Measurements from ENCODE around the gene ARSB. TPM values are rescaled to one million over a fixed set of nuclear protein-coding genes. Genes with fewer than 3 reads are reported as not detected.

Gene ARSB
- total RNA-seq, 2 experiments from 2014 or later, result 7.6 to 8.0 TPM

GRCh38 chr5:78829811-78830527 lies 155.1 kb downstream of the ARSB start:
- no peaks in the 10 kb centered on the region for H3K4me1 Mint-ChIP-seq

GRCh38 chr5:78827725-78828124 lies 157.4 kb downstream of the ARSB start:
- ATAC-seq (no peak), DNase-seq (no peak)
- Mint-ChIP-seq H3K9me3 (ENCODE audit: low read depth) (no peaks in the 10 kb centered on the region), H3K4me3 (no peak overlapping the region), H3K36me3 (ENCODE audit: low read depth) (peaks cover 2% of the 10 kb centered on the region), H3K27me3 (no peaks in the 10 kb centered on the region), H3K27ac (no peak overlapping the region), H3K4me1 (no peaks in the 10 kb centered on the region)
- ChIA-PET POLR2A (no interaction called here), CTCF (no interaction called here)
- intact Hi-C loops (cut with DNase I, micrococcal nuclease), result no loop called here

More at GRCh38 chr5:78829811-78830527, 155.1 kb downstream of the ARSB start:
- Mint-ChIP-seq H3K27me3 (no peaks in the 10 kb centered on the region), H3K27ac (no peak overlapping the region), H3K4me3 (no peak overlapping the region), H3K36me3 (ENCODE audit: low read depth) (peaks cover 6% of the 10 kb centered on the region), H3K9me3 (ENCODE audit: low read depth) (no peaks in the 10 kb centered on the region)
- CTCF ChIA-PET, result no interaction called here
- intact Hi-C loops (cut with DNase I, micrococcal nuclease), result no loop called here
- DNase-seq (no peak), ATAC-seq (no peak)
- POLR2A ChIA-PET, result no interaction called here

- intact Hi-C loops (cut with DNase I, micrococcal nuclease), result no loop called here
- Mint-ChIP-seq H3K27me3 (no peaks in the 10 kb centered on the region), H3K27ac (no peak overlapping the region), H3K9me3 (ENCODE audit: low read depth) (no peaks in the 10 kb centered on the region), H3K36me3 (ENCODE audit: low read depth) (no peaks in the 10 kb centered on the region), H3K4me3 (no peak overlapping the region), H3K4me1 (no peaks in the 10 kb centered on the region)
- ATAC-seq (no peak), DNase-seq (no peak)
- ChIA-PET POLR2A (no interaction called here), CTCF (interaction anchor here (0.6 to 1.6 kb wide), 2 partner anchors 8 to 797 kb away, joined by 3 to 6 read pairs; no protein-coding TSS in a partner anchor)
These were observed 160.3 kb downstream of the ARSB start for GRCh38 chr5:78824831-78825281.

- no peaks in the 10 kb centered on the region for H3K36me3 Mint-ChIP-seq (ENCODE audit: low read depth)
- no peak overlapping the region for H3K27ac Mint-ChIP-seq
- H3K4me3 Mint-ChIP-seq, result no peak overlapping the region
- ChIA-PET POLR2A (no interaction called here), CTCF (interaction anchor here (0.6 to 1.6 kb wide), 2 partner anchors 9 to 62 kb away, joined by 3 to 6 read pairs; no protein-coding TSS in a partner anchor)
- H3K9me3 Mint-ChIP-seq (ENCODE audit: low read depth), result no peaks in the 10 kb centered on the region
- no peaks in the 10 kb centered on the region for H3K4me1 Mint-ChIP-seq
- ATAC-seq, result no peak
- H3K27me3 Mint-ChIP-seq, result no peaks in the 10 kb centered on the region
- intact Hi-C loops (cut with DNase I, micrococcal nuclease), result no loop called here
- no peak for DNase-seq
These were observed 161.9 kb downstream of the ARSB start for GRCh38 chr5:78823196-78823595.

- H3K27ac Mint-ChIP-seq, result no peak overlapping the region
- peaks cover 2% of the 10 kb centered on the region for H3K36me3 Mint-ChIP-seq (ENCODE audit: low read depth)
- DNase-seq (no peak), ATAC-seq (no peak)
- no peaks in the 10 kb centered on the region for H3K9me3 Mint-ChIP-seq (ENCODE audit: low read depth)
- no peaks in the 10 kb centered on the region for H3K4me1 Mint-ChIP-seq
- H3K27me3 Mint-ChIP-seq, result no peaks in the 10 kb centered on the region
- POLR2A ChIA-PET, result no interaction called here
- H3K4me3 Mint-ChIP-seq, result no peak overlapping the region
- CTCF ChIA-PET, result no interaction called here
- intact Hi-C loops (cut with DNase I, micrococcal nuclease), result no loop called here
These were observed 163.5 kb downstream of the ARSB start for GRCh38 chr5:78821536-78822021.

GRCh38 chr5:78819707-78820106 lies 165.4 kb downstream of the ARSB start:
- POLR2A ChIA-PET, result no interaction called here
- H3K27ac Mint-ChIP-seq, result no peak overlapping the region
- H3K36me3 Mint-ChIP-seq (ENCODE audit: low read depth), result peaks cover 2% of the 10 kb centered on the region
- H3K9me3 Mint-ChIP-seq (ENCODE audit: low read depth), result no peaks in the 10 kb centered on the region
- no peaks in the 10 kb centered on the region for H3K27me3 Mint-ChIP-seq
- ATAC-seq, result no peak
- intact Hi-C loops (cut with DNase I, micrococcal nuclease), result no loop called here
- no peaks in the 10 kb centered on the region for H3K4me1 Mint-ChIP-seq
- no peak overlapping the region for H3K4me3 Mint-ChIP-seq
- DNase-seq, result no peak
- CTCF ChIA-PET, result no interaction called here

- ChIA-PET POLR2A (no interaction called here), CTCF (no interaction called here)
- no peak overlapping the region for H3K27ac Mint-ChIP-seq
- H3K36me3 Mint-ChIP-seq (ENCODE audit: low read depth), result peaks cover 2% of the 10 kb centered on the region
- H3K27me3 Mint-ChIP-seq, result no peaks in the 10 kb centered on the region
- H3K4me1 Mint-ChIP-seq, result no peaks in the 10 kb centered on the region
- DNase-seq, result no peak
- H3K9me3 Mint-ChIP-seq (ENCODE audit: low read depth), result no peaks in the 10 kb centered on the region
- H3K4me3 Mint-ChIP-seq, result no peak overlapping the region
- intact Hi-C loops (cut with DNase I, micrococcal nuclease), result no loop called here
- no peak for ATAC-seq
These were observed 165.9 kb downstream of the ARSB start for GRCh38 chr5:78819166-78819565.

GRCh38 chr5:78816143-78816765 lies 168.9 kb downstream of the ARSB start:
- no peak overlapping the region for H3K27ac Mint-ChIP-seq
- no peak overlapping the region for H3K4me3 Mint-ChIP-seq
- H3K9me3 Mint-ChIP-seq (ENCODE audit: low read depth), result no peaks in the 10 kb centered on the region
- intact Hi-C loops (cut with DNase I, micrococcal nuclease), result no loop called here
- ChIA-PET POLR2A (no interaction called here), CTCF (no interaction called here)
- H3K36me3 Mint-ChIP-seq (ENCODE audit: low read depth), result peaks cover 2% of the 10 kb centered on the region
- DNase-seq (no peak), ATAC-seq (no peak)
- H3K4me1 Mint-ChIP-seq, result no peaks in the 10 kb centered on the region
- H3K27me3 Mint-ChIP-seq, result no peaks in the 10 kb centered on the region

- H3K9me3 Mint-ChIP-seq (ENCODE audit: low read depth), result no peaks in the 10 kb centered on the region
- CTCF ChIA-PET, result no interaction called here
- H3K4me3 Mint-ChIP-seq, result no peak overlapping the region
- H3K27me3 Mint-ChIP-seq, result no peaks in the 10 kb centered on the region
- intact Hi-C loops (cut with DNase I, micrococcal nuclease), result no loop called here
- ATAC-seq (no peak), DNase-seq (no peak)
- H3K27ac Mint-ChIP-seq, result no peak overlapping the region
- POLR2A ChIA-PET, result no interaction called here
- no peaks in the 10 kb centered on the region for H3K4me1 Mint-ChIP-seq
- peaks cover 2% of the 10 kb centered on the region for H3K36me3 Mint-ChIP-seq (ENCODE audit: low read depth)
These were observed 171.1 kb downstream of the ARSB start for GRCh38 chr5:78813906-78814530.

- no peak for ATAC-seq
- no peaks in the 10 kb centered on the region for H3K9me3 Mint-ChIP-seq (ENCODE audit: low read depth)
- CTCF ChIA-PET, result no interaction called here
These were observed 171.8 kb downstream of the ARSB start for GRCh38 chr5:78813286-78813685.

GRCh38 chr5:78811866-78812265 lies 173.2 kb downstream of the ARSB start:
- intact Hi-C loops (cut with DNase I, micrococcal nuclease), result no loop called here
- DNase-seq (no peak), ATAC-seq (no peak)
- no peak overlapping the region for H3K27ac Mint-ChIP-seq
- no peaks in the 10 kb centered on the region for H3K36me3 Mint-ChIP-seq (ENCODE audit: low read depth)
- POLR2A ChIA-PET, result no interaction called here
- CTCF ChIA-PET, result no interaction called here
- H3K9me3 Mint-ChIP-seq (ENCODE audit: low read depth), result no peaks in the 10 kb centered on the region
- no peak overlapping the region for H3K4me3 Mint-ChIP-seq
- no peaks in the 10 kb centered on the region for H3K4me1 Mint-ChIP-seq
- no peaks in the 10 kb centered on the region for H3K27me3 Mint-ChIP-seq

More at GRCh38 chr5:78813286-78813685, 171.8 kb downstream of the ARSB start:
- Mint-ChIP-seq H3K27me3 (no peaks in the 10 kb centered on the region), H3K27ac (no peak overlapping the region), H3K4me1 (no peaks in the 10 kb centered on the region), H3K4me3 (no peak overlapping the region), H3K36me3 (ENCODE audit: low read depth) (peaks cover 2% of the 10 kb centered on the region)
- DNase-seq, result no peak
- intact Hi-C loops (cut with DNase I, micrococcal nuclease), result no loop called here
- POLR2A ChIA-PET, result no interaction called here

All from activated CD4-positive, alpha-beta T cell treated with anti-CD3 and anti-CD28 coated beads for 36 hours (primary cell).